ENCODE data around the gene TAX1BP3. TPM values are rescaled to one million over a fixed set of nuclear protein-coding genes. Genes with fewer than 3 reads are reported as not detected.

The TAX1BP3 gene
- total and polyA plus RNA-seq, 12 donors = 134 to 206 (median 168) TPM

DNA sequence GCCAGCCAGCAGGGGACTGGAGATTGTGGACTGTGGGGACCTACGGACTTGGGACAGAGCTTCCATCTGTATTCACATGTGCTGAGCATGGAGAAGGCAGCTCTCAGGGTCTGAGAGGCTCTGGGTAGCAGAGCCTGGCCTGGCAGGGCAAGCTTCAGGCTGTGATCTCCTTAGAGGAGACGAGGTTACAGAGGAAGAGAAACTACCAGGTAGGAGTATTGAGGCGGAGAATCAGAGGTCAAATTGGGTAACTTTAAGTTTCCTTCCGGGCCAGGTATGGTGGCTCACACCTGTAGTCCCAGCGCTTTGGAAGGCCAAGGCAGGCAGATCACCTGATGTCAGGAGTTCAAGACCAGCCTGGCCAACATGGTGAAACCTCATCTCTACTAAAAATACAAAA is 23.1 kb downstream of the TAX1BP3 start:
- no peak for DNase-seq
- intact Hi-C loops (cut with DNase I) = loop anchor here in 3 of 10 donors (10.0 kb wide), 1 partner anchor 601 kb away; no protein-coding TSS in a partner anchor

DNA sequence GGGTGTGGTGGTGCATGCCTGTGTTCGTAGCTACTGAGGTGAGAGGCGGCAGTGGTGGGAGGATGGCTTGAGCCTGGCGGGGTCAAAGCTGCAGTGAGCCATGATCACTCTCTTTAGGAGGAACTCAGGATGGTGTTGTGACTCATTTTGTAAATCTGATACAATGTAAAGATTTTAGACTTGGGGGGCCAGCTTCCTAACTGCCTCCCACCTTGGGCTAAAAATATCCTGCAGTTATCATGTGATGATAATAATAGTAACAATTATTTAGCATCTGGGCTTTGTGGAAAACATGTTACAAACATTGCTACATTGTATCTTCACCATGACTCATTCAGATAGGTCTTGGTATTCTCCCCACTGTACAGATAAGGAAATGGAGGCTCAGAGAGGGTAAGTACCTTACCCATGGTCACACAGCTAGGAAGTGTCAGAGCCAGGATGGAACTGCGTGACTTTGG is 24.5 kb downstream of the TAX1BP3 start:
- Histone ChIP-seq H3K27ac (no peak overlapping the region), H3K27me3 (no peaks in the 10 kb centered on the region), H3K4me3 (no peak overlapping the region), H3K4me1 (peaks cover 0 to 27% (median 18%) of the 10 kb centered on the region in 9 donors), H3K9me3 (no peaks in the 10 kb centered on the region), H3K36me3 (peaks cover 0 to 75% (median 10%) of the 10 kb centered on the region in 9 donors)
- DNase-seq = no peak
- ATAC-seq = no peak
- intact Hi-C loops (cut with DNase I) = loop anchor here in 3 of 10 donors (10.0 kb wide), 1 partner anchor 599 kb away; no protein-coding TSS in a partner anchor
- 90 to 92% methylated on average over 4 of the region's 4 CpGs for WGBS, 2 donors
- TF ChIP-seq, protein P1, sequence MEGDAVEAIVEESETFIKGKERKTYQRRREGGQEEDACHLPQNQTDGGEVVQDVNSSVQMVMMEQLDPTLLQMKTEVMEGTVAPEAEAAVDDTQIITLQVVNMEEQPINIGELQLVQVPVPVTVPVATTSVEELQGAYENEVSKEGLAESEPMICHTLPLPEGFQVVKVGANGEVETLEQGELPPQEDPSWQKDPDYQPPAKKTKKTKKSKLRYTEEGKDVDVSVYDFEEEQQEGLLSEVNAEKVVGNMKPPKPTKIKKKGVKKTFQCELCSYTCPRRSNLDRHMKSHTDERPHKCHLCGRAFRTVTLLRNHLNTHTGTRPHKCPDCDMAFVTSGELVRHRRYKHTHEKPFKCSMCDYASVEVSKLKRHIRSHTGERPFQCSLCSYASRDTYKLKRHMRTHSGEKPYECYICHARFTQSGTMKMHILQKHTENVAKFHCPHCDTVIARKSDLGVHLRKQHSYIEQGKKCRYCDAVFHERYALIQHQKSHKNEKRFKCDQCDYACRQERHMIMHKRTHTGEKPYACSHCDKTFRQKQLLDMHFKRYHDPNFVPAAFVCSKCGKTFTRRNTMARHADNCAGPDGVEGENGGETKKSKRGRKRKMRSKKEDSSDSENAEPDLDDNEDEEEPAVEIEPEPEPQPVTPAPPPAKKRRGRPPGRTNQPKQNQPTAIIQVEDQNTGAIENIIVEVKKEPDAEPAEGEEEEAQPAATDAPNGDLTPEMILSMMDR (IDR thresholded peaks at IDR 0.05) = no peak

More for the DNA sequence above, 23.1 kb downstream of the TAX1BP3 start:
- Histone ChIP-seq H3K4me3 (no peak overlapping the region), H3K27ac (no peak overlapping the region), H3K9me3 (no peaks in the 10 kb centered on the region), H3K27me3 (no peaks in the 10 kb centered on the region), H3K36me3 (peaks cover 0 to 85% (median 10%) of the 10 kb centered on the region in 9 donors), H3K4me1 (peaks cover 0 to 17% (median 7%) of the 10 kb centered on the region in 9 donors)
- no peak for ATAC-seq
- TF ChIP-seq, protein P1 (IDR thresholded peaks at IDR 0.05) = no peak
- 57 to 87% methylated on average over 5 of the region's 5 CpGs for WGBS, 2 donors

DNA sequence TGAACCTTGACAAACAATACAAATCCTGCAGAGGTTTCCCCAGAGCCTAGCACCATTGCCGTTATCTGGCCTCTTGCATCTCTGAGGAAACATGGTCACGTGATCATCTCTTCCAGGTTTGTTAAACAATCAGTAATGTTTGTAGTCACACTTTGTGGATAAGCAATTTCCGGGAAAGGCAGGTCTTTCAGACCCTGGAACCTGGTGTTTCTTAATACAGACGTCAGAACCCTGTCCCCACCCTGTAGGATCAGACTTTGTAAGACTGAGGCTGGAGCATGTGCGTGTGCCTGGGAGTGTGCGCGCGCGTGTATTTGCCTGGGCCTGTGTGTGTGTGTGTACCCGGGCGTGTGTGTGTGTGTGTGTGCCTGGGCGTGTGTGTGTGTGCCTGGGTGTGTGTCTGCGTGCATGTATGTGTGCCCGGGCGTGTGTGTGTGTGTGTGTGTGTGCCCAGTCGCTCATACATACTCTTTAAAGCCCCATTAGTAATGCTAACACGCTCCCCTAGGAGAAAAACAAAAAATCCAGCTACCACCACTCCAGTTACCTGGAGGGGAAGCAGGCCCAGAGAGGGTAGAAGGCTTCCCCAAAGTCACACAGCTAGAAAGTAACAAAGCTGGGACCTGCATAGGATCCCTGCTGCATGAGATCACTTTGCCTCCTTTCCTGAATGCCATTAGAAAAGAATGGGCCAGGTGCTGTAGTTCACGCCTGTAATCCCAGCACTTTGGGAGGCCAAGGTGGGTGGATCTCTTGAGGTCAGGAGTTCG is 26.5 kb downstream of the TAX1BP3 start:
- no peaks in the 10 kb centered on the region for H3K27me3 ChIP-seq
- no peak overlapping the region for H3K4me3 ChIP-seq
- intact Hi-C loops (cut with DNase I) = loop anchor here in 3 of 10 donors (10.0 kb wide), 1 partner anchor 597 kb away; no protein-coding TSS in a partner anchor
- H3K36me3 ChIP-seq = peaks cover 0 to 68% (median 3%) of the 10 kb centered on the region in 9 donors
- H3K27ac ChIP-seq = peak overlapping the region in 3 of 10 donors; percentile 15 to 76 (median 16)
- H3K9me3 ChIP-seq = no peaks in the 10 kb centered on the region
- peaks cover 0 to 38% (median 30%) of the 10 kb centered on the region in 9 donors for H3K4me1 ChIP-seq
- WGBS, 2 donors = 78 to 80% methylated on average over 19 of the region's 19 CpGs
- ATAC-seq = peak in 3 of 8 donors; percentile 22 to 40 (median 28)
- DNase-seq = no peak
- TF ChIP-seq, protein P1 (IDR thresholded peaks at IDR 0.05) = no peak

DNA sequence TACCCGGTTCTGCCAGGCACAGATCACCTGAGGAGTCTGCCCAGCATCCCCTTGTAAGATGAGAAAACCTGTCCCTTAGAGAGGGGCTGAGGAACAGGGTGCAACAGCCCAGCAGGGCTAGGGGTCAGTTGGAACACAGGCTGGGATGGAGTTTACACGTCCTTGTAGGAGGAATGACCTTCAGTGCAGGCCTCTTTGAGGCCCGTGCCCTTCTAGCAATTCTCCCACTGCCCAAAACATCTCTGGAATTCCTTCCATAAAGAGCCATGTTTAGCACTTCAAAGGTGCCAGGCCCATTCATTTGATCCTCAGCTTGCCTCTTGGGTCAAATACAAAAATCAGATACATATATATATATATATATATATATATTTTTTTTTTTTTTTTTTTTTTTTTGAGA is 27.4 kb downstream of the TAX1BP3 start:
- Histone ChIP-seq H3K4me3 (no peak overlapping the region), H3K9me3 (no peaks in the 10 kb centered on the region), H3K27ac (peak overlapping the region in 9 of 10 donors; percentile 28 to 76 (median 64)), H3K27me3 (no peaks in the 10 kb centered on the region), H3K36me3 (peaks cover 0 to 59% (median 0%) of the 10 kb centered on the region in 9 donors), H3K4me1 (peaks cover 0 to 41% (median 32%) of the 10 kb centered on the region in 9 donors)
- intact Hi-C loops (cut with DNase I) = loop anchor here in 3 of 10 donors (10.0 kb wide), 1 partner anchor 596 kb away; no protein-coding TSS in a partner anchor
- TF ChIP-seq, protein P1 (IDR thresholded peaks at IDR 0.05) = no peak
- no peak for DNase-seq
- no peak for ATAC-seq
- 34 to 57% methylated on average over 3 of the region's 3 CpGs for WGBS, 2 donors
